Subcutaneous abdominal adipose tissue (tissue), 5 donors: ENCODE data around the gene CDX1.
"Not testable (repeated sequence)": the region's sequence is repeated elsewhere in the genome, so short reads cannot be mapped to it uniquely, and the experiment has no call there.

Experiments
- H3K27ac ChIP-seq: one replicate; pipeline ENCODE4 v1.7.0; 2013; ENCODE audit warnings: low read depth, mild to moderate bottlenecking, inconsistent platforms, low read length, moderate library complexity
- H3K27me3 ChIP-seq, 5 donors: one replicate each; pipeline ENCODE4 v1.7.0; 2013; ENCODE audit warnings: low read length in 5 of 5, inconsistent platforms in 1 of 5; ENCODE audit not compliant: control insufficient read depth in 5 of 5, insufficient read depth in 4 of 5
- H3K36me3 ChIP-seq, 5 donors: one replicate each; pipeline ENCODE4 v1.7.0; 2013; ENCODE audit warnings: low read length in 5 of 5; ENCODE audit not compliant: control insufficient read depth in 5 of 5, insufficient read depth in 5 of 5
- H3K4me1 ChIP-seq, 5 donors: one replicate each; pipeline ENCODE4 v1.7.0; 2013; ENCODE audit warnings: low read length in 5 of 5, mild to moderate bottlenecking in 3 of 5, moderate library complexity in 1 of 5; ENCODE audit not compliant: control insufficient read depth in 5 of 5, insufficient read depth in 5 of 5
- H3K4me3 ChIP-seq, 5 donors: one replicate each; pipeline ENCODE4 v1.7.0; 2013; ENCODE audit warnings: low read length in 5 of 5, low read depth in 1 of 5
- H3K9ac ChIP-seq, 5 donors: one replicate each; pipeline ENCODE4 v1.7.0; 2013; ENCODE audit warnings: low read length in 5 of 5, mild to moderate bottlenecking in 4 of 5, moderate library complexity in 3 of 5
- H3K9me3 ChIP-seq, 5 donors: one replicate each; pipeline ENCODE4 v1.7.0; 2013; ENCODE audit warnings: low read length in 5 of 5; ENCODE audit not compliant: control insufficient read depth in 5 of 5
- donor health status: healthy.
- donor health status: healthy.
- donor health status: healthy.
- donor health status: healthy.
- donor health status: healthy.

Gene CDX1

DNA sequence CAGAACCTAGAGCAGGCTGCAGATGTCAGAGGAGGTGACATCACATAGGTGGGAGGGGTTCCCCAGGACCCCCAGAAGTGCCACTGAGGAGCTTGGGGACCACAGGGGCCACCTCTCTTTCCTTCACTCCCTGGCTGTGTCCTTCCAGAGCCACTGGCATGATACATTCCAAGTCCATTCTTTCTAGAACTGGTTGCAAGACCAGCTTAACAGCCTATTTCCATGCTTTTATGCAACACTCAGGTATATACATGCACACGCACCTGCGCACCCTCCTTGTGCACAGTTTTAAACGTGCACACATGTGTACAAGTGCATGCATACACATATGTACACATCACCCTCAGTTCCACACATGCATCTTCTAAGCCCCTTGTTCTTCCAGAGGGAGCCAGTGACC is 63.0 kb downstream of the CDX1 start:
- H3K36me3 ChIP-seq, result no peaks in the 10 kb centered on the region
- no peaks in the 10 kb centered on the region for H3K9me3 ChIP-seq
- no peak overlapping the region for H3K27ac ChIP-seq
- no peaks in the 10 kb centered on the region for H3K27me3 ChIP-seq
- peaks cover 0 to 6% (median 0%) of the 10 kb centered on the region in 5 donors for H3K4me1 ChIP-seq
- H3K4me3 ChIP-seq, result no peak overlapping the region
- H3K9ac ChIP-seq, result no peak overlapping the region

DNA sequence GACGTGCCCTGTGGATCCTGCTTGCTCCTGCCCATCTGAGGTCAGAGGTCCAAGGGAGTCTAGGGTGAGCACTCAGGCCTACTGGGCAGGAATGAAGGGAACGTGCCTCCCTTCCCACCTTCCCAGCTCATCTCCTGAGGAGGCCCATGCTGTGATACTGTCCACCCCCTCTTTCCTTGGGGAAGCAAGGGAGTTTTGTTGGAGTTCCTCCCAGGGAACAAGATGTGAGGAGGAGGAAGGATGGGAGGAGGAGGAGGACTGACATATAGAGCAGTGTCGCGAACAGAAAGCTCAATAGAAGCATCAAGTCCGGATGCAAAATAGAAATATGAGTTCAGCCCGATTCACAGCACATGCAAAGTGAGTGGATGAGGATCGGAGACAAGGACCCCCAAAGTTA is 64.3 kb downstream of the CDX1 start:
- no peak overlapping the region for H3K4me3 ChIP-seq
- H3K27ac ChIP-seq, result no peak overlapping the region
- peaks cover 0 to 8% (median 0%) of the 10 kb centered on the region in 5 donors for H3K4me1 ChIP-seq
- H3K36me3 ChIP-seq, result no peaks in the 10 kb centered on the region
- no peak overlapping the region for H3K9ac ChIP-seq
- H3K9me3 ChIP-seq, result no peaks in the 10 kb centered on the region
- no peaks in the 10 kb centered on the region for H3K27me3 ChIP-seq

DNA sequence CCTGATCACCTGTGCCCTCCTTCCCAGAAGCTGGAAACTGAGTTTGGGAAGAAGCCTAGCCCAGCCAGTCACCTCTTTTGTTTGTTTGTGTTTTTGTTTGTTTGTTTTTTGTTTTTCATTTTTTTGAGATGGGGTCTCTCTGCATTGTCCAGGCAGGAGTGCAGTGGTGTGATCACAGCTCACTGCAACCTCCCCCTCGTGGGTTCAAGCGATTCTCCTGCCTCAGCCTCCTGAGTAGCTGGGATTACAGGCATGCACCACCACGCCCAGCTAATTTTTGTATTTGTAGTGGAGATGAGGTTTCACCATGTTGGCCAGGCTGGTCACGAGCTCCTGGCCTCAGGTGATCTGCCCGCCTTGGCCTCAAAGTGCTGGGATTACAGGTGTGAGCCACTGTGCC is 67.1 kb downstream of the CDX1 start:
- not testable (repeated sequence) for H3K27ac ChIP-seq, H3K9me3 ChIP-seq, H3K9ac ChIP-seq, H3K4me1 ChIP-seq, H3K36me3 ChIP-seq, H3K4me3 ChIP-seq, H3K27me3 ChIP-seq
